GM04504 (cell line): ENCODE results near the gene SLC12A3.

Source experiments
- DNase-seq: peaks from one replicate; pipeline ENCODE4 v3.0.0-alpha.2; 2012; ENCODE audit warnings: low read depth

Gene SLC12A3

DNA sequence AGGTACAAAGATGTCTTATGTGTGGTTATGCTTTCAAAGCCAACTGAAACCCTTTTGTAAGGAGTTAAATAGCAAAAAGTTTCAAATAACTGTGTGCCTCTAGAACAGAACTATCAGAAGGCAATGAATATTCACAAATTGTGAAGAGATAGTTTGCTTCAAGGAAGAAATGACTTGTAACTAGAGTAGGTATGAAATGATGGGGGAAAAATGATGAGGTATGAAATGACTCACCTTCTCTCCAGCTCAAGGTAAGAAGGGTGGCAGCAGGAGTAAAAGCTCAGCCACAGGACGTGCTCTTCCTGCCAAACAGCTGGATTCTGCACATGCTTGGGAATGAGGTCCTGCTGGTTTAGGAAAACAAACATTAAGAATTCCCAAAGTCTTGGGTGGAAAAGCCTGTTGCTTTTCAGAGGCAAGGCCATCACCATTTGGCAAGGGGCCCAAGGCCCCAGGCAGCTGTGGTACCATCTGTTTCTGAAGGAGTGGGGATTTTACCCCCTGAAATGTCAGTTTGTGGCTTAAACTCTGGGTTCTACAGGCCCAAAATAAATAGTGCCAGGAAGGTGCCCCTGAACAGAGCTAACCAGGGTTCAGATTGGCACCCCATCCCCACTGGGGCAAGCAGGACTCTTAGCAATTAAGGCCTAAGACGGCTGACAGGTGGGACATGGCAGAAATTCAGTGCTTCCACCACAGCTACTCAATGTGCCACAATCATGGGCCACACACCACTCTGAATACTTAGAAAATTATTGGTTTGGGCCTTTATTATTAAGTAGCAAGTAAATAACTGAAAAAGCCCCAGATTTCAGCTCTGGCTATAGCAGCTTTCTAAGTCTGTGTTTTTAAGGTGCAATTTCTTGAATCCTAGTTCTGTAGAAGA is 80.2 kb downstream of the SLC12A3 start:
- DNase-seq: no peak

DNA sequence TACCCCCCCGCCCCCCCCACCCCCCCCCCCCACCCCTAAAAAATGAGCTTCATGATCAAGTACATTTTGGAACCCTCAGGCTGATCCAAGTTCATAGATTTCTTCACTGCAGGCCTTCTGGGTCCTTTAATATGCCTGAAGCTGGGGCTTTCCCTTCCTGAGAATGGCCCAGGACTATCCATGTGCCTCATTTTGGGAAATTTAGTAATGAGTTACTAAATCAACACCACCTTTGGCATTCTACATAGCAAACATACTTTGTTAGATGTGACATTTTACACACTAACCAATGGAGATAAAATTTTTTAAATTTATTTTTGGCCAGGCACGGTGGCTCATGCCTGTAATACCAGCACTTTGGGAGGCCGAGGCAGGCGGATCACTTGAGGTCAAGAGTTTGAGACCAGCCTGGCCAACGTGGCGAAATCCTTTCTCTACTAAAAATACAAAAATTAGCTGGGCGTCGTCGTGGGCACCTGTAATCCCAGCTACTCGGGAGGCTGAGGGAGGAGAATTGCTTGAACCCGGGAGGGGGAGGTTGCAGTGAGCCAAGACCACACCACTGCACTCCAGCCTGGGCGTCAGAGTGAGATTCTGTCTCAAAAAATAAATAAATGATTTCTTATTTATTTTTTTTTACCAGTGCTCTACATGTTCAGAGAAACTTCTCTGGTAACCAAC is 81.0 kb downstream of the SLC12A3 start:
- DNase-seq: no peak

DNA sequence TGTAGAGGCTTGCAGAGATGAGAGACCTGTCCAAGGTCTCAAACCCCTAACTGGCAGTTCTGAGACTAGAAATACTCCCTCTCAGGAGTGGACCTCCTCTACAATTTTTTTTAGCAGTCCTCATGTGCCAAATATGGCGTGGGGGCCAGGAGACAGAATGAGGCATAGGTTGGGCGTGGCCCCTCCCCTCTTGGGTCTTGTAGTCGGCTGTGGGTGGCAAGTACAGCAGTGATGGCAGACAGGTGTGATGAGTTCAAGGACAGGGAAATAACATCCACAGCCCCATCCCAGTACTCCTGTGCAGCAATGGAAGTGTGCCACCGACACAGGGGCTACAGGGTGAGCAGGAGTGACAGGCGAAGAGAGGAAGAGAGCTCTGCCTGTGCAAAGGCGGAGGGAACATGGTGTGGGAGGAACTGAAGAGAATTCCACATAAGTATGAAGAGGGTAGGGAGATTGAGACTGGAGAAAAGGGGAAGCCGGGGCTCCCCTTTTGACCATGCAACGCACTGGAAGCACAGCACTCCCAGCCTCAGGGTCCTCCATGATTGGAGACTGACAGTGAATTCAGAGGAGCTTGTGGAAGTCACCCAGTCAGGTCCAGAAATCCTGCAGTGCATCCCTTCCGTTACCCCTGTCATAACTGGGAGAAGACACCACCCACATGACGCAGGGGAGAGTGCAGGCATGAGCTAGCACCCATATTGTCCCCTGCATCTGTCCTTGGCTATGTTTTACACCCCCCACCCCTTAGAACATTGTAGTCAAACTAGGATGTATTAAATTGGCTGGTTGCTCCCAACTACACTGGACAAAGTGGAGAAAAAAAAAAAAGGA is 82.0 kb downstream of the SLC12A3 start:
- no peak for DNase-seq

DNA sequence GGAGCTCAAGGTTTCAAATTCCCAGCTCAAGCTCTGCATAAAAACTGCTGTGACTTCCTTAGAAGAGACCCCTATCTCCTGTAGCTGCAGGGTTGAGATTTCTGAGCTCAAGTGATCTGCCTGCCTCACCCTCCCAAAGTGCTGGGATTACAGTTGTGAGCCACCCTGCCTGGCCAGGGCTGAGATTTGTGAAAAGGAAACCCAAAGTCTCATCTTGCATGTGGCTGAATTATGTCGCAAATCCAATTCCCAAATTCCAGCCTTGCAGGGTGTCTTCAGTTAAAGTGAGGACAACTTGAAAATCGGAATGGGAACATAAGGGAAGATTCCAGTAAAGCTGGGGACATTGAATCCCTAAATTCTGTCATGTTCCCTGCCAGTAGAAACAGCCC is 82.6 kb downstream of the SLC12A3 start:
- no peak for DNase-seq

DNA sequence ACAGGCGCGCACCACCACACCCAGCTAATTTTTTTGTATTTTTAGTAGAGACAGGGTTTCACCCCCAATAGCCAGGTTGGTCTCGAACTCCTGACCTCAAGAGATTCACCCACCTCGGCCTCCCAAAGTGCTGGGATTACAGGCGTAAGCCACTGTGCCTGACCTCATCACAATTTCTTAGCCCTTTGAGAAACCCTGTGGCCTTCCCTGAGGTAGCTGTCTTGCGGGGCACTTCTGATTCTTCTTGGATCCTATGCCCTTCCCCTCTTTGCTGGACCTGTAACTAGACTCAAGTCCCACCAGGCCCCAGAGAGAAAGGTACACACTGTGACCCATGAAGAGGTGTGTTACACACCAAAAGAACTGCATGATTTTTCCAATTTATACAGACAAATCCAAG is 83.2 kb downstream of the SLC12A3 start:
- DNase-seq: no peak

DNA sequence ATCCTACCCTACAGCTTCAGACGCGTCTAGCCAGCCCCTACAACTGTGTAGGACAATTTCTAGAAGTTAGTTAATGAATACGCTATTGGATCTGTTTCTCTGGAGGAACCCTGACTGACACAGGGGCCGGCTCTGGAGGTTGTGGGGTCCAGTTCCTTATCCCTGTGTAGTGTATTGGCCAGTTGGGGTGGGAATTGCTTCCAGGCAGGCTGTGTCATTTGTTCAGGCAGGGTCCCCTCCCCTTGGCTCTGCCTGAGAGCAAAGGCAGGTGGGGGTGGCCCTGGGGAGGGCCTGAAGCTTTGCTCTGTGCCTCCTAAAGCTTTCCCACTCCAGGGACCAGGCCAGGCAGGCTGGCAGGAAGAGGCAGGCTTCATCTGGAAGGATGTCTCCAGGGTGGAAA is 85.0 kb downstream of the SLC12A3 start:
- no peak for DNase-seq

DNA sequence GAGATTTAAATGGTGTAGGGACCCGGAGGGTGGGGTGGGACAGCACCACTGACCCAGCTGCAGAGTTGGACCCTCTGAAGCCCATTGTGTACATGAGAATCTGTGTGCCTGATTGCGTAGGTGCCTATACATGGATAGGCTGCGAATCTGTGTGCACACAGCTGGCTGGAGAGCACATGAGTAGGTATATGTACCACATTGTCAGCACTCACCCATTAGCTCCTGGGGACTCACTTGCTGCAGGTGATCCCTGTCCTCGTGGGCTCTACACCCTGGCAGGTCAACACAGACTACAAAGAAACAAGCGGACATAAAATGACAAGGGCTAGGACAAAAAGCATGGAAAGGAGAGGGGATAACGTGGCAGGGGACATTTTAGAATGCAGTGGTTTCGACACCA is 85.4 kb downstream of the SLC12A3 start:
- DNase-seq: no peak

DNA sequence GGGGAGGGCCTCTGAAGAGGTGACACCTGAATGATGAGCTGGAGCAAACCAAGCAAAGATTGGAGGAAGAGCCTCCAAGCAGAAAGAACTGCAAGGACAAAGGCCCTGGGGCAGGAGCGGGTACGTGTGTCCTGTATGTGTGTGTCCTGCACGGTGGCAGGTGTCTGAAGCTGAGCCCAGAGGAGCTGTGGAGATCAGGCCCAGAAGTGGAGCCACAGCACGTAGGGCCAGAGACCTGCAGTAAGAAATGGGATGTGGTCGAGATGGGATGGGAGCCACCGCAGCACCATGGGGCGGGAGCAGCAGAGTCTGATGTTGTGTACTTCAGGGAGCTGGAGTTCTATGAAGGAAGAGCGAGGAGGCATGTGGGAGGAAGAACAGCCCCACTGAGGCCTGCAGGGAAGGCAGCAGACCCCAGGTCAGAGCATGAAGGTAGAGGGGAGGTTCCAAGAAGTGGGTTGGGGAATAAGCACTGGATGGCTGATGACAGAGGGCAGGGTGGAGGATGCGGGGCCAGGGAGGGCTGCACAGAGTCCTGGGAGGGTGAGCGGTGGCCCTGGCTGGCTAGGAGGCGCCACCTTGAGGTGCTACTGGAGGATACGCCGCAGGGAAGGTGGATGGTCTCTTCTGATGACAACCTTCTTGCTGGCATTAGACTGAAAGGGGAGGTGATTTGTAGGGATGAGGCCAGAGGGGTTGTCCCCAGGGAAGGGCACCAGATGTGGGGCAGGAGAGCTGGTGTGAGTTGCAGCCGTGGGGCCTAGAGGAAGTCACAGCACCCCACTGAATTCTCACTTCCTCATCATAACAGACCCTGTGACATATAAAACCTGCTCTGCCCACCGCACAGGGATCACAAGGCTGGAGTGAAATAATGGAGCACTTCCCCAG is 86.1 kb downstream of the SLC12A3 start:
- DNase-seq: no peak

DNA sequence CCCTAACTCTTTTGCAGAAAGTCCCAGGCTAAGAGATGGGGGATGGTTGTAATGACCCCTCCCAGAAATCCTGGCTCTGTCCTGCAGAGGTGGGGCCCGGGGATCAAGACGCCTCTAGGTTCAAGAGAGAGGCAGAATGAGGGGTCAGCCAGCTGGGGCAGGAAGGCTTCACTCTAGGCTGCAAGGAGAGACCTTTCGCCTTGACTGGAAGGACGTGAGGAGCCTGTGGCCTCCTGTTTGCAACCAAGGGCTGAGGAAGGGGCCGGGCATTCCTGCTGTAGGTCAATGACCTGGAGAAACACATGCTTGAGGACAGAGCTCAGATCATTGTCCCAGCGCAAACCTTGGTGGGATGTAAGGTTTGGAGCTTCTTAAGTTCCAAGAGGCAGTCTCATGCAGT is 88.0 kb downstream of the SLC12A3 start:
- DNase-seq: no peak

DNA sequence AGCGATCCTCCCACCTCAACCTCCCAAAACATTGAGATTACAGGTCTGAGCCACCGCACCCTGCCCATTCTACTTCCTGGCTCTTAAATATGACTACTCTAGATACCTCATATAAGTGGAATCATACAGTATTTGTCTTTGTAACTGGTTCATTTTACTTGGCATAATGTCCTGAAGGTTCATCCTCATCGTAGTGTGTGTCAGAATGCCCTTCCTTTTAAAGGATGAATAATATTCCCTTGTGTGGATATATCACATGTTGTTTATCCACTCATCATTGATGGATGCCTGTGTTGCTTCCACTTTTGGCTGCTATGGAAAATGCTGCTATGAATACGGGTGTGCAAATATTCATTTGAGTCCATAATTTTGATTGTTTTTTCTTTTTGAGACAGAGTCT is 91.1 kb downstream of the SLC12A3 start:
- no peak for DNase-seq

DNA sequence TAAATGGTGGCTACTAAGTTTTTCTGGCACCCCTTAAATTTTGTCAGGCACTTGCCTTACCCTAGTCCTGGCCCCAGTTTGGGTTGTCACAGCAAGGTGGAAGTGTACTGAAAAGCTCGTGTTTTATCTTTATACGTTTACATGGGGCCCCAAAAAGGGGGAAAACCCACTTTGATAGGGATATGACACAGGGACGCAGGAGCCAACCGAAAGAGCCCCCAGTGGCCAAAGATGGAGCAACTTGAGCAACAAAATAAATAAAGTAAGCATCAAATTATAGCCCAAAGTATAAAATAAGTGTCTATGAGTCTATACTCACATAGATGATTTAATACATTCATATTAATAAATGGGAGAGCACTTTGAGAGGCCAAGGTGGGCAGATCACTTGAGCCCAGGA is 91.7 kb downstream of the SLC12A3 start:
- DNase-seq: no peak

DNA sequence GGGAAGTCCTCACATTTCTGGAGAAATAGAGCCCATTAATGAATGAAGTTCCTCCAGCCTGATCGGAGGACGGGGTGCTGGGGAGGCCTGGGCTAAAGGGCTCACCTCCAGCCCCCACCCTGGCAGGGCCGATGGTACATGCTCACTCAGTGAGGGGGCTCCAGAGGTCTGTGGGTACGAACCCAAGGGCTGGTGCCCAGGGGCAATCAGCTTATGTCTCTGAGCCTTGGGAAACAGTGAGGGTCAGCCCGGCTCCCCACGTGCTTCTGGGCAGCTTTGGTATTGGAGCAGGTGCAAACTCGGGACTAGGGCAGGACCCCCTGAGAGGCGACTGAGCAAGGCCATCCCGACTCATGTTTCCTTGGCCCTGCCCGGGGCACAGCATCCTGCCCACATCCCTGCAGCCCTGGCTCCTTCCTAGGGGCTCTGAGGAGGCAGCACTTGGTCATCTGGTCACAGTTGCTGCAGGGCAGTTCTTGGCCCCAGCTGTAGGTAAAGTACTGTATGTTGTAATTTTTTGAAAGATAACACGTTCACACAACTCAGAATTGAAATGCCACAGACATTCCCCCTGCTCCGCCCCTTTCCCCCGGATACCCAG is 95.8 kb downstream of the SLC12A3 start:
- no peak for DNase-seq

DNA sequence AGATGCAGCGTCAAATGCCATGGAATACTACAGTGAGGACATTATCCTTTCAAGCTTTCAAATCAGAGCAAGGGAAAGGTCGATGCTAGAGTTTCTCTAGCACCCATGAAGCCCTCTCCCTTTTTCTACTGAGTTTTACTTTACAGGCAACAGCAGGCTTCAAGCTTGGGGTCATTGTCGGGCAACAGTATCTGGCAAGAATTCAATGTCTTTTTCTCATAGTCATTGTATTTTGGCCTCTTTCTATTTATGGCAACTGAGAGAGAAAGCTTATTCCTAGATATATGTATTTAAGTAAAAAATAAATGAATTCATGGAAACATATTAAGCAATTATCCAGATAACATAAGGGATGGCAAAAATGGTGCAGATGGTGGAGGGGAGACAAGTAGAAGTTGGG is 96.4 kb downstream of the SLC12A3 start:
- DNase-seq: no peak

DNA sequence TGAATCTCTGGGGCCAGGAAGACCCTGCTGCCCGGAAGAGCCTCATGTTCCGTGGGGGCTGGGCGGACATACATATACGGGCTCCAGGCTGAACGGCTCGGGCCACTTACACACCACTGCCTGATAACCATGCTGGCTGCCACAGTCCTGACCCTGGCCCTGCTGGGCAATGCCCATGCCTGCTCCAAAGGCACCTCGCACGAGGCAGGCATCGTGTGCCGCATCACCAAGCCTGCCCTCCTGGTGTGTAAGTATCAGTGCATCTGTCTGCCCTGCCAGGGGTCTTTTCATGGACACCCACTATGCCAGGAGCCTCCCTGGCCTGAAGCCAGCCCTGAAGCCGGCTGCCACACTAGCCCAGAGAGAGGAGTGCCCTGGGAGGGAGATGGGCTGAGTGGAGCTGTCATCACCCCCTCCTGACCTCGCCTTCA is 96.9 kb downstream of the SLC12A3 start, which contains the start of gene CETP:
CETP (plus strand) TSS at position 100 of the 431 bp plus-strand sequence; CDS start at position 130, 30 bp downstream.
- no peak for DNase-seq

DNA sequence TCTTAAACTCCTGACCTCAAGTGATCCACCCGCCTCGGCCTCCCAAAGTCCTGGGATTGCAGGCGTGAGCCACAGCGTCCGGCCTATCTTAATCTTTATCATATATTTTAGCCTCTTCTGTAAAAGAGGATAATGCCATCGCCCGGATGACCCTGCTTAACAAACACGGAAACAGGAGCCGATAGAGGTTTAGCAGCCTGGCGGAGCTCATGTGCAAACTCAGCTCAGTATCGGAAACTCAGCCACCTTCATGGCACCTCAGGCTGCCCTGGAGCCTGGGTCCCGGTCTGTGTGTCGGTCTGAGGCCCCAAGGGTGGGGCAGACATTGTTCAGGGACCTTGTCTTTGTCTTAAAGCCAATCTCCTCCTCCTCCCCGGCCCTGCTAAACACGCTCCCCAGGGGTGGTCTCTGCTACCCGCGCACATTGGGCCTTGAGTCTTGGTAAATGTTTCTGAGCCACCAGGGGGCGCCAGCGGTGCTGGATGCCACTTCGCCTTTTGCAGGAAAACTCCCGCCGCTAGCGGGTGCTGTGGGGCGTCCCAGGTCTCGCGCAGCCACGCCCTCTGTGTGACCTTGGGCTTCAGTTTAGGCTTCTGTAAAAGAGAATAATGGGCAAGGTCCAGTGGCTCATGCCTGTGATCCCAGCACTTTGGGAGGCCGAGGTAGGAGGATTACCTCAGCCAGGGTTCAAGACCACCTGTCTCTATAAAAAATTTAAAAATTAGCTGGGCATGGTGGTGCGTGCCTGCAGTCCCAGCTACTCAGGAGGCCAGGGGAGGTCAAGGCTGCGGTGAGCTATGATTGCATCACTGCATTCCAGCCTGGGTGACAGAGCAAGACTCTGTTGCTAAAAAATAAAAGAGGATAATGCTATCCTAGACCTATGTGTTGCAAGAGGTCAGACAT is 99.5 kb downstream of the SLC12A3 start:
- no peak for DNase-seq
